NK-92 treated with Interleukin-12 subunit alpha and Interleukin-12 subunit beta, amount 100 ng/mL, for 24 hours (cell line): Measurements from ENCODE around the gene DCTN1.
"Not testable (repeated sequence)": the region's sequence is repeated elsewhere in the genome, so short reads cannot be mapped to it uniquely, and the experiment has no call there.

Source experiments
- DNase-seq: peaks from one replicate; lab custom pipeline; 2025; lab: John Stamatoyannopoulos, UW

Gene DCTN1

GRCh38 chr2:74379851-74380789, at the start of gene DCTN1:
TSS of gene DCTN1 (minus strand) at chr2:74380311. CDS start at chr2:74380037, 274 bp downstream.
- DNase-seq: no peak

GRCh38 chr2:74428675-74429074, 48.6 kb upstream of the DCTN1 start:
- DNase-seq: no peak

- no peak for DNase-seq
Observed at GRCh38 chr2:74427551-74427950, 47.4 kb upstream of the DCTN1 start.

GRCh38 chr2:74426181-74426758, 46.2 kb upstream of the DCTN1 start:
- DNase-seq: no peak

GRCh38 chr2:74425523-74425922, 45.4 kb upstream of the DCTN1 start:
- DNase-seq: no peak

GRCh38 chr2:74424995-74425406, 44.9 kb upstream of the DCTN1 start:
- no peak for DNase-seq

GRCh38 chr2:74424139-74424992, 44.3 kb upstream of the DCTN1 start:
- no peak for DNase-seq

- DNase-seq: no peak
Observed at GRCh38 chr2:74423231-74424095, 43.4 kb upstream of the DCTN1 start.

- peak; percentile 95 for DNase-seq
Observed at GRCh38 chr2:74421221-74421870, 41.2 kb upstream of the DCTN1 start, which contains the start of the genes C2orf81 and WDR54. TSS of gene C2orf81 (minus strand) at chr2:74421619. CDS start at chr2:74421560, 59 bp downstream. TSS of gene WDR54 (plus strand) at chr2:74421730. CDS start at chr2:74422154, 424 bp downstream.

- not testable (repeated sequence) for DNase-seq
Observed at GRCh38 chr2:74420443-74421103, 40.5 kb upstream of the DCTN1 start.

- no peak for DNase-seq
Observed at GRCh38 chr2:74420006-74420405, 39.9 kb upstream of the DCTN1 start.

GRCh38 chr2:74419345-74419744, 39.2 kb upstream of the DCTN1 start:
- no peak for DNase-seq

- DNase-seq: no peak
Observed at GRCh38 chr2:74418312-74418711, 38.2 kb upstream of the DCTN1 start.

- no peak for DNase-seq
Observed at GRCh38 chr2:74417763-74418162, 37.7 kb upstream of the DCTN1 start.

- DNase-seq: no peak
Observed at GRCh38 chr2:74417197-74417596, 37.1 kb upstream of the DCTN1 start.

- DNase-seq: no peak
Observed at GRCh38 chr2:74416778-74417177, 36.7 kb upstream of the DCTN1 start.

GRCh38 chr2:74415762-74416395, 35.8 kb upstream of the DCTN1 start:
- DNase-seq: no peak

GRCh38 chr2:74414881-74415761, 35.0 kb upstream of the DCTN1 start:
- DNase-seq: no peak

- DNase-seq: no peak
Observed at GRCh38 chr2:74414441-74414840, 34.3 kb upstream of the DCTN1 start.
